Measurements from ENCODE around the gene LMO7. TPM values are rescaled to one million over a fixed set of nuclear protein-coding genes. Genes with fewer than 3 reads are reported as not detected.
A peak's percentile ranks its signal among the peaks of the same experiment; 100 is the strongest.

The LMO7 gene
- total and polyA plus RNA-seq, 2 of the 8 experiments (the other 6 are each of a cell fraction or from before 2014, with no cell fraction given) = 8.1 to 28.3 TPM

GRCh38 chr13:75871059-75871458 is 234.9 kb downstream of the LMO7 start:
- H3K27me3 ChIP-seq (replicated peaks in 1 of 4; ENCODE audit: control insufficient read depth in 3 of 4, extremely low read depth in 1 of 4, insufficient read depth in 3 of 4, low read length in 3 of 4) = no peaks in the 10 kb centered on the region
- H2AK5ac ChIP-seq (ENCODE audit: low read depth, low read length) = no peak overlapping the region
- WGBS, 2 experiments (ENCODE audit: extremely low coverage in 1 of 2, insufficient coverage in 1 of 2, insufficient read length in 1 of 2, insufficient replicate concordance in 2 of 2, low coverage in 1 of 2, low lambda C conversion rate in 2 of 2, missing lambda C conversion rate in 1 of 2) = 88 to 100% methylated on average over 1 to 6 of the region's 6 CpGs
- no peaks in the 10 kb centered on the region for H3K23me2 ChIP-seq (ENCODE audit: low read depth, low read length)
- no peak overlapping the region for H3K4me2 ChIP-seq (ENCODE audit: insufficient read depth in 1 of 2, low read depth in 2 of 2, low read length in 2 of 2)
- no peaks in the 10 kb centered on the region for H4K20me1 ChIP-seq (replicated peaks in 1 of 2; ENCODE audit: control insufficient read depth in 1 of 2, insufficient read depth in 2 of 2, low read length in 2 of 2)
- no peak overlapping the region for H4K5ac ChIP-seq (ENCODE audit: insufficient read length, low read depth, low read length)
- no peak overlapping the region for H2BK5ac ChIP-seq (ENCODE audit: low read depth, low read length)
- H3K18ac ChIP-seq (ENCODE audit: extremely low read depth, low read length) = no peak overlapping the region
- H2AFZ ChIP-seq (ENCODE audit: low read length) = peak overlapping the region; percentile 95; the same call in 1 of the 2 replicates
- no peaks in the 10 kb centered on the region for H3K36me3 ChIP-seq (ENCODE audit: control insufficient read depth in 2 of 4, insufficient read depth in 4 of 4, low read length in 3 of 4)
- no peak overlapping the region for H4K91ac ChIP-seq (replicated peaks; ENCODE audit: insufficient read length, low read length)
- no peak overlapping the region for H4K8ac ChIP-seq (ENCODE audit: extremely low read depth, insufficient read depth, low read length)
- no peak overlapping the region for H3K27ac ChIP-seq (ENCODE audit: low read depth, low read length)
- DNase-seq (ENCODE audit: low read depth in 1 of 2, low spot score in 2 of 2) (no peak), FAIRE-seq (no peak)
- H2BK12ac ChIP-seq (ENCODE audit: low read depth, low read length) = no peak overlapping the region
- ChIA-PET CTCF (ENCODE audit: partially characterized antibody) (interaction anchor here (0.6 to 11.5 kb wide), 30 partner anchors 9 to 602 kb away, joined by 3 to 128 read pairs (median 4); no protein-coding TSS in a partner anchor), POLR2A (ENCODE audit: partially characterized antibody) (no interaction called here)
- no peaks in the 10 kb centered on the region for H3K79me1 ChIP-seq (ENCODE audit: low read depth, low read length)
- H3K4me3 ChIP-seq (ENCODE audit: extremely low read depth in 1 of 4, insufficient read depth in 2 of 4, low read depth in 3 of 4, low read length in 4 of 4) = no peak overlapping the region
- no peak overlapping the region for H3K56ac ChIP-seq (replicated peaks; ENCODE audit: insufficient read length, low read depth, low read length)
- H3K23ac ChIP-seq (ENCODE audit: insufficient read length) = no peak overlapping the region
- no peak overlapping the region for H2BK120ac ChIP-seq (replicated peaks; ENCODE audit: low read depth, low read length)
- no peaks in the 10 kb centered on the region for H3K79me2 ChIP-seq (ENCODE audit: control insufficient read depth in 1 of 2, insufficient read depth in 2 of 2, low read length in 2 of 2)
- no peaks in the 10 kb centered on the region for H3K9me3 ChIP-seq (ENCODE audit: insufficient read depth in 2 of 2, low read depth in 1 of 2, low read length in 1 of 2)
- no peak overlapping the region for H2BK20ac ChIP-seq (ENCODE audit: low read length)
- H2BK15ac ChIP-seq (ENCODE audit: low read length) = no peak overlapping the region
- H3K4ac ChIP-seq (replicated peaks; ENCODE audit: insufficient read length, low read depth, low read length) = no peak overlapping the region
- no peak overlapping the region for H3K14ac ChIP-seq (ENCODE audit: insufficient read length)
- H3K4me1 ChIP-seq (replicated peaks in 1 of 4; ENCODE audit: control insufficient read depth in 3 of 4, insufficient read depth in 4 of 4, low read length in 3 of 4) = peaks cover 0 to 8% (median 4%) of the 10 kb centered on the region in 4 experiments; a peak in 6 of 7 replicates
- H3K9ac ChIP-seq (replicated peaks in 1 of 4; ENCODE audit: extremely low read depth in 1 of 4, low read depth in 3 of 4, low read length in 3 of 4) = no peak overlapping the region; a peak in 1 of 7 replicates
- TF ChIP-seq EP300 (IDR thresholded peaks at IDR 0.05; ENCODE audit: borderline replicate concordance in 1 of 2, low read depth in 2 of 2, low read length in 2 of 2) (no peak), GTF2F1 (IDR thresholded peaks at IDR 0.05; ENCODE audit: borderline replicate concordance, low read depth, low read length) (no peak), SRF (IDR thresholded peaks at IDR 0.05; ENCODE audit: low read depth, low read length) (no peak), RFX5 (IDR thresholded peaks at IDR 0.05; ENCODE audit: borderline replicate concordance, low read depth, low read length) (no peak), HDAC6 (IDR thresholded peaks at IDR 0.05; ENCODE audit: low read depth, low read length) (no peak), CBX8 (IDR thresholded peaks at IDR 0.05; ENCODE audit: borderline replicate concordance, low read depth, low read length) (no peak), E2F6 (IDR thresholded peaks at IDR 0.05) (no peak), BCL11A (IDR thresholded peaks at IDR 0.05; ENCODE audit: low read depth in 2 of 2, low read length in 2 of 2) (no peak), NANOG (IDR thresholded peaks at IDR 0.05; ENCODE audit: insufficient read depth, low read depth, low read length, poor library complexity, severe bottlenecking) (no peak), CTBP2 (IDR thresholded peaks at IDR 0.05; ENCODE audit: borderline replicate concordance, insufficient read depth, insufficient read length, low read length) (no peak), SAP30 (IDR thresholded peaks at IDR 0.05; ENCODE audit: insufficient read depth, insufficient replicate concordance, low read length) (no peak), NRF1 (IDR thresholded peaks at IDR 0.05; ENCODE audit: low read depth, low read length) (no peak), GABPA (IDR thresholded peaks at IDR 0.05; ENCODE audit: borderline replicate concordance, insufficient read depth, low read length) (no peak)
